WERI-Rb-1 (cell line): Measurements from ENCODE around the gene TNFAIP6.
A peak's percentile ranks its signal among the peaks of the same experiment; 100 is the strongest.
"Not testable (repeated sequence)": the region's sequence is repeated elsewhere in the genome, so short reads cannot be mapped to it uniquely, and the experiment has no call there.

Experiments
- DNase-seq: peaks from one replicate; pipeline ENCODE4 v3.0.0-alpha.2; 2020
- H3K27ac ChIP-seq: fragments of 250-450 bp; sonication (Bioruptor Pico); 2 replicates; pipeline ENCODE4 v1.5.1; 2020; ENCODE audit warnings: mild to moderate bottlenecking, moderate library complexity
- H3K27me3 ChIP-seq: fragments of 250-450 bp; sonication (Bioruptor Pico); 2 replicates; pipeline ENCODE4 v1.5.1; 2021; ENCODE audit warnings: mild to moderate bottlenecking, low read depth, moderate library complexity; ENCODE audit not compliant: insufficient read depth, severe bottlenecking
- H3K36me3 ChIP-seq: fragments of 250-450 bp; sonication (Bioruptor Pico); 2 replicates; pipeline ENCODE4 v1.5.1; 2020; ENCODE audit warnings: mild to moderate bottlenecking, moderate library complexity
- H3K4me3 ChIP-seq: 2 replicates; pipeline ENCODE4 v1.5.1; 2011; ENCODE audit warnings: low read depth, mild to moderate bottlenecking, control low read depth, low read length
- H3K9me3 ChIP-seq: fragments of 250-450 bp; sonication (Bioruptor Pico); 2 replicates; pipeline ENCODE4 v1.5.1; 2021; ENCODE audit warnings: mild to moderate bottlenecking, moderate library complexity; ENCODE audit not compliant: severe bottlenecking
- CTCF ChIP-seq: IDR thresholded peaks from 2 replicates; pipeline ENCODE4 v1.5.1; 2011; ENCODE audit warnings: low read depth, mild to moderate bottlenecking, control low read depth, inconsistent platforms, low read length

The TNFAIP6 gene

GRCh38 chr2:151408788-151409600, 51.6 kb downstream of the TNFAIP6 start:
- Histone ChIP-seq H3K36me3 (peaks cover 34% of the 10 kb centered on the region), H3K4me3 (peak overlapping the region; percentile 92)
- DNase-seq: no peak

GRCh38 chr2:151409601-151410484, 52.5 kb downstream of the TNFAIP6 start, which contains the start of gene RIF1:
Gene RIF1, plus strand, starts transcription at chr2:151409902. Its CDS starts 522 bp downstream, at chr2:151410424.
- H3K4me3 ChIP-seq: peak within 1 kb of the TSS; percentile 92
- peak; percentile 56 for TF ChIP-seq CTCF
- peak within 1 kb of the TSS; percentile 98 for H3K27ac ChIP-seq
- DNase-seq: peak; percentile 95
- no peaks in the 10 kb centered on the region for H3K27me3 ChIP-seq
- H3K9me3 ChIP-seq: peaks cover 2% of the 10 kb centered on the region
- peaks cover 43% of the 10 kb centered on the region for H3K36me3 ChIP-seq

More at GRCh38 chr2:151408788-151409600, 51.6 kb downstream of the TNFAIP6 start:
- Histone ChIP-seq H3K27me3 (no peaks in the 10 kb centered on the region), H3K9me3 (peaks cover 2% of the 10 kb centered on the region), H3K27ac (peak overlapping the region; percentile 98)
- TF ChIP-seq CTCF: no peak

- DNase-seq: peak; percentile 44
- Histone ChIP-seq H3K4me3 (peak overlapping the region; percentile 92), H3K27ac (peak overlapping the region; percentile 98), H3K9me3 (peaks cover 2% of the 10 kb centered on the region), H3K36me3 (peaks cover 45% of the 10 kb centered on the region), H3K27me3 (no peaks in the 10 kb centered on the region)
- no peak for TF ChIP-seq CTCF
Measured at GRCh38 chr2:151410485-151410834, 53.1 kb downstream of the TNFAIP6 start.

GRCh38 chr2:151417650-151418049, 60.3 kb downstream of the TNFAIP6 start:
- peaks cover 94% of the 10 kb centered on the region for H3K36me3 ChIP-seq

GRCh38 chr2:151421681-151422080, 64.3 kb downstream of the TNFAIP6 start:
- not testable (repeated sequence) for DNase-seq, H3K27me3 ChIP-seq, H3K27ac ChIP-seq, H3K4me3 ChIP-seq, H3K9me3 ChIP-seq
- H3K36me3 ChIP-seq: peaks cover 85% of the 10 kb centered on the region

More at GRCh38 chr2:151417650-151418049, 60.3 kb downstream of the TNFAIP6 start:
- Histone ChIP-seq H3K27ac (no peak overlapping the region), H3K9me3 (no peaks in the 10 kb centered on the region), H3K27me3 (no peaks in the 10 kb centered on the region), H3K4me3 (no peak overlapping the region)
- TF ChIP-seq CTCF: no peak
- DNase-seq: no peak

GRCh38 chr2:151422917-151423439, 65.6 kb downstream of the TNFAIP6 start:
- no peak for DNase-seq
- Histone ChIP-seq H3K9me3 (no peaks in the 10 kb centered on the region), H3K4me3 (no peak overlapping the region), H3K27ac (no peak overlapping the region), H3K27me3 (no peaks in the 10 kb centered on the region), H3K36me3 (peaks cover 78% of the 10 kb centered on the region)
- no peak for TF ChIP-seq CTCF
